K562 (cell line): ENCODE results near the gene MAU2. TPM values are rescaled to one million over a fixed set of nuclear protein-coding genes. Genes with fewer than 3 reads are reported as not detected.

Experiments
- ATAC-seq: fragments of 200-7000 bp; cut with Tn5 transposase; 3 replicates; pipeline ENCODE4 v1.9.1; 2020; ENCODE audit warnings: moderate library complexity
- BruUV-seq: library from RNA; stranded (reverse); fragments of 400-500 nt; replicated peaks from 2 replicates; lab custom pipeline; 2021; lab: Mats Ljungman, UMichigan
- CTCF ChIA-PET: fragments of 300-600 bp; formaldehyde crosslinking; extraction: SDS; loops from one replicate; lab custom pipeline; 2021; ENCODE audit warnings: low intra/inter-chr PET ratio; lab: Yijun Ruan, JAX
- POLR2A ChIA-PET: fragments of 300-600, 350-650 bp; sonication (Branson Sonifier 250); formaldehyde crosslinking; extraction: SDS; loops from one replicate; lab custom pipeline; 2021; ENCODE audit warnings: antibody characterized with exemption, inconsistent platforms; lab: Yijun Ruan, JAX
- DNase-seq, 4 experiments: peaks; one replicate each; pipeline versions ENCODE4 v3.0.0 to v3.0.0-alpha.2; 2011 to 2018; ENCODE audit warnings: low spot score in 3 of 4, mixed read lengths in 3 of 4; ENCODE audit errors: extremely low read depth in 1 of 4
- FAIRE-seq: peaks from 2 replicates; lab custom pipeline; 2011; peaks lifted over from hg19 to GRCh38; lab: Jason Lieb, UNC
- H2AFZ ChIP-seq: 2 replicates; pipeline ENCODE4 v1.6.0; 2011; ENCODE audit warnings: low read depth, low read length, control low read depth, inconsistent platforms
- H3K27ac ChIP-seq: fragments of 200-600 bp; 3 replicates; pipeline ENCODE4 v1.8.0; 2011; ENCODE audit warnings: low read depth, mild to moderate bottlenecking, control low read depth, inconsistent platforms, low read length, moderate library complexity, mixed read lengths; ENCODE audit errors: extremely low read depth
- H3K27me3 ChIP-seq, 2 experiments: fragments of 300-600 bp in 1 of 2; 2 replicates in 1 of 2; 3 replicates in 1 of 2; pipeline versions ENCODE4 v1.6.0 to v1.8.0; 2011; ENCODE audit warnings: inconsistent platforms in 2 of 2, low read length in 2 of 2, mild to moderate bottlenecking in 1 of 2, mixed read lengths in 1 of 2, moderate library complexity in 1 of 2; ENCODE audit not compliant: control insufficient read depth in 2 of 2, insufficient read depth in 2 of 2
- H3K36me3 ChIP-seq: fragments of 300-600 bp; 3 replicates; pipeline ENCODE4 v1.8.0; 2011; ENCODE audit warnings: mild to moderate bottlenecking, low read length, inconsistent platforms; ENCODE audit not compliant: control insufficient read depth, insufficient read depth
- H3K4me1 ChIP-seq, 2 experiments: fragments of 200-600 bp in 1 of 2; replicated peaks in 1 of 2; 2 replicates in 1 of 2; 3 replicates in 1 of 2; pipeline versions ENCODE4 v1.5.1 to v1.8.0; 2011; ENCODE audit warnings: inconsistent platforms in 2 of 2, low read length in 2 of 2, mild to moderate bottlenecking in 1 of 2, mixed read lengths in 1 of 2, moderate library complexity in 1 of 2; ENCODE audit not compliant: control insufficient read depth in 2 of 2, insufficient read depth in 2 of 2
- H3K4me2 ChIP-seq: 2 replicates; pipeline ENCODE4 v1.6.1; 2011; ENCODE audit warnings: low read length, control low read depth, inconsistent platforms, mixed read lengths; ENCODE audit not compliant: insufficient read depth
- H3K4me3 ChIP-seq: fragments of 200-600 bp; sonication (generic), shearing (Covaris generic); 2 replicates; pipeline ENCODE4 v1.5.1; 2016; ENCODE audit warnings: control low read depth, inconsistent platforms
- H3K79me2 ChIP-seq: fragments of 200-600 bp; 3 replicates; pipeline ENCODE4 v1.8.0; 2011; ENCODE audit warnings: low read length, inconsistent platforms; ENCODE audit not compliant: control insufficient read depth, insufficient read depth
- H3K9ac ChIP-seq, 2 experiments: 2 replicates each; pipeline versions ENCODE4 v1.6.0 to v1.6.1; 2011; ENCODE audit warnings: low read depth in 2 of 2, low read length in 2 of 2, control low read depth in 1 of 2, inconsistent platforms in 1 of 2, mild to moderate bottlenecking in 1 of 2, mixed read lengths in 1 of 2; ENCODE audit not compliant: insufficient read depth in 1 of 2
- H3K9me1 ChIP-seq: one replicate; pipeline ENCODE4 v1.6.0; 2011; ENCODE audit warnings: inconsistent platforms, mild to moderate bottlenecking, low read length, moderate library complexity; ENCODE audit not compliant: control insufficient read depth, insufficient read depth
- H3K9me3 ChIP-seq: replicated peaks from 2 replicates; pipeline ENCODE4 v1.5.1; 2011; ENCODE audit warnings: low read depth, low read length, inconsistent platforms; ENCODE audit not compliant: control insufficient read depth, insufficient read depth
- H4K20me1 ChIP-seq: replicated peaks from 2 replicates; pipeline ENCODE4 v1.6.1; 2011; ENCODE audit warnings: low read length, inconsistent platforms, mixed read lengths; ENCODE audit not compliant: control insufficient read depth, insufficient read depth
- BACH1 ChIP-seq: fragments of 200-800 bp; sonication (Bioruptor generic); IDR thresholded peaks from 2 replicates; pipeline ENCODE4 v1.6.1; 2016; ENCODE audit warnings: missing genetic modification characterization, missing compliant biosample characterization
- BRCA1 ChIP-seq, 2 experiments: fragments of 450-650 bp in 1 of 2; sonication (generic) in 1 of 2; formaldehyde crosslinking in 1 of 2; IDR thresholded peaks; 2 replicates each; pipeline versions ENCODE4 v1.5.0 to v1.6.1; 2017 to 2020; ENCODE audit warnings: mild to moderate bottlenecking in 1 of 2, missing genetic modification reagents in 1 of 2
- CEBPZ ChIP-seq: fragments of 150-350 bp; IDR thresholded peaks from 2 replicates; pipeline ENCODE4 v1.6.1; 2014; ENCODE audit warnings: low read depth, mild to moderate bottlenecking, low read length, borderline replicate concordance
- FIP1L1 ChIP-seq: fragments of 200-400 bp; formaldehyde crosslinking; IDR thresholded peaks from 2 replicates; pipeline ENCODE4 v1.6.1; 2018; ENCODE audit warnings: mild to moderate bottlenecking, low read depth, low read length; ENCODE audit not compliant: poor library complexity, severe bottlenecking
- IFI16 ChIP-seq: fragments of 250-450 bp; sonication (Bioruptor Pico); IDR thresholded peaks from 2 replicates; pipeline ENCODE4 v2.1.2; 2022; ENCODE audit warnings: mild to moderate bottlenecking, inconsistent platforms
- KAT7 ChIP-seq: sonication (generic); formaldehyde crosslinking; IDR thresholded peaks from 2 replicates; pipeline ENCODE4 v1.8.0; 2022; ENCODE audit warnings: missing genetic modification reagents, mild to moderate bottlenecking, borderline replicate concordance
- PTBP1 ChIP-seq: fragments of 200-400 bp; formaldehyde crosslinking; IDR thresholded peaks from 2 replicates; pipeline ENCODE4 v1.6.1; 2017; ENCODE audit warnings: low read depth, low read length
- TBP ChIP-seq: optimal IDR thresholded peaks from 2 replicates; pipeline ENCODE3; 2011; ENCODE audit warnings: low read depth, low read length, improper control_type of control experiment
- TRIM24 ChIP-seq, 2 experiments: fragments of 450-650 bp; IDR thresholded peaks; 2 replicates each; pipeline ENCODE4 v1.6.1; 2016
- ZNF780A ChIP-seq: fragments of 250-450 bp; sonication (Bioruptor Pico); IDR thresholded peaks from 2 replicates; pipeline ENCODE4 v1.5.0; 2021; ENCODE audit warnings: mild to moderate bottlenecking
- ZZZ3 ChIP-seq: fragments of 450-650 bp; IDR thresholded peaks from 2 replicates; pipeline ENCODE4 v1.6.1; 2016; ENCODE audit warnings: antibody characterized with exemption, mild to moderate bottlenecking, moderate library complexity
- WGBS: fragments of 100-300 bp; shearing (Covaris generic); methylation state at CpG from one replicate; pipeline ENCODE4 v1.1.6; 2016; ENCODE audit warnings: low coverage, mixed read lengths; ENCODE audit not compliant: insufficient coverage; ENCODE audit errors: missing lambda C conversion rate; 5-methylcytosine and 5-hydroxymethylcytosine counted together
- in situ Hi-C: fragments of 300-500 bp; cut with MboI; formaldehyde crosslinking; loops from 4 replicates; pipeline ENCODE4 v1.15.0; 2018; ENCODE audit warnings: inconsistent platforms, mixed read lengths
- intact Hi-C: fragments of 100-400 bp; cut with micrococcal nuclease; formaldehyde crosslinking; loops from 2 replicates; pipeline ENCODE4 v1.14.2; 2022
- polyA plus RNA-seq, 8 experiments: library from polyadenylated mRNA; depleted of rRNA in 4 of 8; stranded (reverse) in 5 of 8; unstranded in 3 of 8; fragments of >200 nt; fragmentation: Nextera tagmentation in 2 of 8; fragmentation: Illumina TruSeq in 1 of 8; extraction: Ambion mirVana in 2 of 8; extraction: Trizol in 1 of 8; gene quantifications; 2 replicates each; pipeline versions ENCODE4 v1.2.1 to v1.2.3, GENCODE V29; 2011 to 2014; ENCODE audit warnings: inconsistent platforms in 1 of 8, missing spikeins in 1 of 8
- total RNA-seq, 7 experiments: library from RNA; depleted of rRNA in 6 of 7; stranded (reverse); fragments of >200 nt in 6 of 7; fragmentation: Illumina TruSeq in 2 of 7; extraction: Trizol in 2 of 7; gene quantifications; 2 replicates each; pipeline versions ENCODE4 v1.2.1 to v1.2.3, GENCODE V29; 2011 to 2021; ENCODE audit warnings: low replicate concordance in 1 of 7
- TF ChIP-seq, protein P1 (sequence below): fragments of 450-650 bp; IDR thresholded peaks from 2 replicates; pipeline ENCODE4 v1.7.1; 2018; ENCODE audit warnings: mild to moderate bottlenecking, low read depth; ENCODE audit not compliant: partially characterized antibody

MAU2 gene
- total and polyA plus RNA-seq, 9 of the 15 experiments (the other 6 are each of a cell fraction or from before 2014, with no cell fraction given), result 1.2 to 48.1 (median 19.4) TPM

DNA sequence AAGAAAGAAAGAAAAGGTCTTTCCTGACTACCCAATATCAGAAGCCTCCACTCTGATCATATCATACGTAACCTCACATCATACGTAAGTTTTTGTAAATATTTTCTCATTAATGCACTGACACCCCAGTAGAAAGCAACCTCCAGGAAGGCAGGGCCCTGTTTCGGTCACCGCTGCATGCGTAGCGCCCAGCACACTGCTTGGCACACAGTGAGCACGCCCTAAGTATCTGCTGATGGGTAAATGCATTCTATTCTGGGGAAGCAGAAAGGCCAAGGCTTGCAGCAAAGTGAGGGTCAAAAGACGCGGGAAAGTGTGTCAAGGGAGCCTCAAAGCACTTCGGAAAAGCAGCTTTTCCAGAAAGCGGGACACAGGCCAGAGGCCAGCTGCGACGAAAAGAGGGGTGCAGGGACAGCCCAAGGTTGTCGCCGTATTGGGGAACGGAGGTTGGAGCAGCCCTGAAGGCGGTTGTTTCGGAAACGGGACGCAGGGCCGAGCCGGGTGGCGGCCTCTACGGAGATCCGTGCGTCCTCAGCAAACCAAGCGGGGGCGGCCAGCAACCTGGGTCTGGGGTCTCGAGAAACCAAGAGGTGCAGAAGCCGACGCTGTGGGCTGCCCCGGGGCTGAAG, 783 bp upstream of the MAU2 start:
- Histone ChIP-seq H4K20me1 (0 out of 2 replicates have a peak, but pooled peaks cover 8% of the 10 kb centered on the region), H3K27ac (peak overlapping the region; percentile 100), H3K9me3 (no peaks in the 10 kb centered on the region), H3K4me2 (peak overlapping the region; percentile 98), H3K27me3 (no peaks in the 10 kb centered on the region), H3K36me3 (peaks cover 40% of the 10 kb centered on the region), H2AFZ (peak overlapping the region; percentile 100), H3K4me1 (peaks cover 6 to 22% of the 10 kb centered on the region in 2 experiments; a peak in 4 of 5 replicates), H3K4me3 (peak overlapping the region; percentile 95), H3K79me2 (peaks cover 60% of the 10 kb centered on the region), H3K9me1 (no peaks in the 10 kb centered on the region), H3K9ac (peak overlapping the region; percentile 98 to 99)
- BruUV-seq, result TSS peak; percentile 71
- FAIRE-seq (no peak), ATAC-seq (peak; percentile 21), DNase-seq (peak in 1 of 4 experiments; percentile 21)
- ChIA-PET CTCF (interaction anchor here (0.6 kb wide), 1 partner anchor 170 kb away, joined by 3 read pairs; no protein-coding TSS in a partner anchor), POLR2A (interaction anchor here (0.6 to 1.1 kb wide), 4 partner anchors 21 to 191 kb away, joined by 3 to 5 read pairs (median 4); no protein-coding TSS in a partner anchor)
- intact Hi-C loops, result loop anchor here (2.0 to 10.0 kb wide), 2 partner anchors 127 to 265 kb away; partner anchors contain the start of genes BORCS8 and RFXANK
- in situ Hi-C loops, result loop anchor here (10.0 kb wide), 1 partner anchor 275 kb away; no protein-coding TSS in a partner anchor
- under 1% methylated on average over 31 of the region's 32 CpGs for WGBS
- TF ChIP-seq TBP, result no peak
- no peak for TF ChIP-seq BACH1 (tag)
- 0 out of 4 replicates have a peak, but pooled peaks of 1 of the 2 experiments have one; percentile 37 for TF ChIP-seq TRIM24 (IDR thresholded peaks at IDR 0.05)
- no peak for TF ChIP-seq IFI16
- 0 out of 2 replicates have a peak, but pooled peaks have one; percentile 12 for TF ChIP-seq KAT7 (CRISPR knock-in tag)
- TF ChIP-seq PTBP1, result no peak
- no peak for TF ChIP-seq BRCA1 (IDR thresholded peaks at IDR 0.05)
- TF ChIP-seq BRCA1 (CRISPR knock-in tag; IDR thresholded peaks at IDR 0.05), result 0 out of 2 replicates have a peak, but pooled peaks have one; percentile 68
- no peak for TF ChIP-seq CEBPZ
- TF ChIP-seq ZNF780A (CRISPR knock-in tag), result no peak
- peak; percentile 32 for TF ChIP-seq FIP1L1
- no peak for TF ChIP-seq ZZZ3
- TF ChIP-seq, protein P1, sequence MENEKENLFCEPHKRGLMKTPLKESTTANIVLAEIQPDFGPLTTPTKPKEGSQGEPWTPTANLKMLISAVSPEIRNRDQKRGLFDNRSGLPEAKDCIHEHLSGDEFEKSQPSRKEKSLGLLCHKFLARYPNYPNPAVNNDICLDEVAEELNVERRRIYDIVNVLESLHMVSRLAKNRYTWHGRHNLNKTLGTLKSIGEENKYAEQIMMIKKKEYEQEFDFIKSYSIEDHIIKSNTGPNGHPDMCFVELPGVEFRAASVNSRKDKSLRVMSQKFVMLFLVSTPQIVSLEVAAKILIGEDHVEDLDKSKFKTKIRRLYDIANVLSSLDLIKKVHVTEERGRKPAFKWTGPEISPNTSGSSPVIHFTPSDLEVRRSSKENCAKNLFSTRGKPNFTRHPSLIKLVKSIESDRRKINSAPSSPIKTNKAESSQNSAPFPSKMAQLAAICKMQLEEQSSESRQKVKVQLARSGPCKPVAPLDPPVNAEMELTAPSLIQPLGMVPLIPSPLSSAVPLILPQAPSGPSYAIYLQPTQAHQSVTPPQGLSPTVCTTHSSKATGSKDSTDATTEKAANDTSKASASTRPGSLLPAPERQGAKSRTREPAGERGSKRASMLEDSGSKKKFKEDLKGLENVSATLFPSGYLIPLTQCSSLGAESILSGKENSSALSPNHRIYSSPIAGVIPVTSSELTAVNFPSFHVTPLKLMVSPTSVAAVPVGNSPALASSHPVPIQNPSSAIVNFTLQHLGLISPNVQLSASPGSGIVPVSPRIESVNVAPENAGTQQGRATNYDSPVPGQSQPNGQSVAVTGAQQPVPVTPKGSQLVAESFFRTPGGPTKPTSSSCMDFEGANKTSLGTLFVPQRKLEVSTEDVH, result peak; percentile 31
